Measurements from ENCODE around the gene GPR146. TPM values are rescaled to one million over a fixed set of nuclear protein-coding genes. Genes with fewer than 3 reads are reported as not detected.
A peak's percentile ranks its signal among the peaks of the same experiment; 100 is the strongest.

Gene GPR146, protein sequence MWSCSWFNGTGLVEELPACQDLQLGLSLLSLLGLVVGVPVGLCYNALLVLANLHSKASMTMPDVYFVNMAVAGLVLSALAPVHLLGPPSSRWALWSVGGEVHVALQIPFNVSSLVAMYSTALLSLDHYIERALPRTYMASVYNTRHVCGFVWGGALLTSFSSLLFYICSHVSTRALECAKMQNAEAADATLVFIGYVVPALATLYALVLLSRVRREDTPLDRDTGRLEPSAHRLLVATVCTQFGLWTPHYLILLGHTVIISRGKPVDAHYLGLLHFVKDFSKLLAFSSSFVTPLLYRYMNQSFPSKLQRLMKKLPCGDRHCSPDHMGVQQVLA
- total RNA-seq: 40.0 TPM
- long read RNA-seq, transcript GPR146-203 (2 exons, 1,053 nt): minor isoform, 21 of 171 reads
- long read RNA-seq, transcript GPR146-201 (2 exons, 1,969 nt): major isoform, 109 of 171 reads
- long read RNA-seq, transcript GPR146-205 (2 exons, 534 nt): minor isoform, 9 of 171 reads
- long read RNA-seq, partial matches to known transcripts: 9 of 171 reads
- long read RNA-seq, other reads (novel, unspliced or antisense): 23 of 171 reads

DNA sequence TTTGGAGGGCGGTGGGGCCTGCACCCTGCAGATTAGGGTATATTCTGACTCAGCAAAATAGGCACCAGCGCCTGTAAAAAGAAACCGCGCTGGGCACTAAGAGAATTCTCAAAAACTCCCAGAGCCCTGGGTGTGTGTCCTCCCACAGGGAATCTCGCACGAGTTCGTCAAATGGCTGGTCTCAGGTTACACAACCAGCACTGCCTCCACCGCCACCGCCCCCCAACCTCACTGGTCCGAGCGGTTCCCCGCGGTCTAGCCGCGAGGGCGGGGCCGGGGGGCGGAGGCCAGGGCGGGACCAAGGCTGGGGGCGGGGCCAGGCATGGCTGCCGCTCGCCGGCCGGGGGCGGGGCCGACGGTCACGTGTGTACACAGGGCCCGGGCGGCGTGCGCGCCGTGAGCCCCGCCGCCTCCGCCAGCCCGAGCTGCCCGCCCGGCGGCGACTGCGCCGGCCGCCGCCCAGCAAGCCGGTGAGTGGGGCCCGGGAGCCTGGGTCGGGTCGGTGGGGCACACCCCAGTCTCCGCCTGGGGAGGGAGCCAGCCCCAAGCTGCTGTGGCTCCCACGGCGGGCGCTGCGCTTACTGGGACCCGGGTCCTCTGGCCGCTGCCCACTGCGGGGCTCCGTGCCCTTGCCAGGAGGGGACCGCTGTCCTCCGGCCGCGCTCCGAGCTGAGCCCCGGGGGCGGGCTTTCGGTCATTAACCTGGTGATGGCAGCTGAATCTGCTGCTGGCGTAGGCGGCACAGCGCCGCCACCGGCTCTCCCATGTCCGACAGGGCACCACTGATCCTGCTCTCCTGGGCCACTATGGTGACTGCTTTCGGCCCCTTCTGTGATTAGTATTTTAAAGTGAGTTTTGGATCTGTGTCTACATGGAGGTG is at the start of gene GPR146:
Gene GPR146, plus strand, starts transcription at position 358 of the 880 bp plus-strand sequence. CDS start 12,970 bp downstream, outside the sequence.
- peak; percentile 97 for ATAC-seq
- H3K27ac ChIP-seq: peak within 1 kb of the TSS; percentile 91
- H3K9me3 ChIP-seq: no peaks in the 10 kb centered on the region
- DNase-seq: peak; percentile 99
- peaks cover 71% of the 10 kb centered on the region for H3K4me1 ChIP-seq
- H3K36me3 ChIP-seq: no peaks in the 10 kb centered on the region
- intact Hi-C loops (cut with DNase I): no loop called here
- TF ChIP-seq, protein P1, sequence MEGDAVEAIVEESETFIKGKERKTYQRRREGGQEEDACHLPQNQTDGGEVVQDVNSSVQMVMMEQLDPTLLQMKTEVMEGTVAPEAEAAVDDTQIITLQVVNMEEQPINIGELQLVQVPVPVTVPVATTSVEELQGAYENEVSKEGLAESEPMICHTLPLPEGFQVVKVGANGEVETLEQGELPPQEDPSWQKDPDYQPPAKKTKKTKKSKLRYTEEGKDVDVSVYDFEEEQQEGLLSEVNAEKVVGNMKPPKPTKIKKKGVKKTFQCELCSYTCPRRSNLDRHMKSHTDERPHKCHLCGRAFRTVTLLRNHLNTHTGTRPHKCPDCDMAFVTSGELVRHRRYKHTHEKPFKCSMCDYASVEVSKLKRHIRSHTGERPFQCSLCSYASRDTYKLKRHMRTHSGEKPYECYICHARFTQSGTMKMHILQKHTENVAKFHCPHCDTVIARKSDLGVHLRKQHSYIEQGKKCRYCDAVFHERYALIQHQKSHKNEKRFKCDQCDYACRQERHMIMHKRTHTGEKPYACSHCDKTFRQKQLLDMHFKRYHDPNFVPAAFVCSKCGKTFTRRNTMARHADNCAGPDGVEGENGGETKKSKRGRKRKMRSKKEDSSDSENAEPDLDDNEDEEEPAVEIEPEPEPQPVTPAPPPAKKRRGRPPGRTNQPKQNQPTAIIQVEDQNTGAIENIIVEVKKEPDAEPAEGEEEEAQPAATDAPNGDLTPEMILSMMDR (IDR thresholded peaks at IDR 0.05): peak; percentile 66
- H3K4me3 ChIP-seq: peak within 1 kb of the TSS; percentile 62
- H3K27me3 ChIP-seq: no peaks in the 10 kb centered on the region

DNA sequence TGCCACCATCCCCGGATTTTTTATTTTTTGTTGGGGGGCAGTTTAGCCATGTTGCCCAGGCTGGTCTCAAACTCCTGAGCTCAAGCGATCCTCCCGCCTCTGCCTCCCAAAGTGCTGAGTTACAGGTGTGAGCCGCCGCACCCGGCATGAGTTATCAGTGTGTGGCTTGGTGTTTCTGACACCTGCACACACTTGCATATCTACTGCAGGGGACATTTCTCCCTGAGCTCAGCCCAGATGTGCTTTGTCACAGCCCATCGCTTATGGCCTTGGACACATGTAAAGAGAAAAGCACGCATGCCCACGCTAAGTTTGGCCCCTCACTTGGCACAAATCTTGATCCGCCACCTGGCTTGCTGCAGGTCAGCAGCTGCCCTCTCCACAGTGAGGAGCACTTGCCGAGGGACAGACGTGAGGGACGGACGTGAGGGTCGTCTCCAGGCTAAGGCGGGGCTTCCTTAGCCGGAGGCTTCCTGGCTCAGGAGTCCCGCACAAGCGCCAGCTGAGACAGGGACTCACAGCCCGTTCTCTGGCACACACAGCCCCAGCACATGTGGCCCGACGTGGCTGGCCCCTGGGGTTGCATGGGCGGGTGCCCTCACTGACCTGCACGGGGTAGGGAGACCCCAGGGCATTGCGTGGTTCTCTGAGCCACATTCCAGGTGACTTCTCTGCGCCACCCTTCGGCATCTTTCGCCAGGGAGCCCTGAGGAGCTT is 49.6 kb upstream of the GPR146 start:
- no peak overlapping the region for H3K4me3 ChIP-seq
- no peak overlapping the region for H3K27ac ChIP-seq
- peaks cover 27% of the 10 kb centered on the region for H3K36me3 ChIP-seq
- no peaks in the 10 kb centered on the region for H3K27me3 ChIP-seq
- no peak for ATAC-seq
- no peak for DNase-seq
- TF ChIP-seq, protein P1 (IDR thresholded peaks at IDR 0.05): no peak
- no peaks in the 10 kb centered on the region for H3K4me1 ChIP-seq
- H3K9me3 ChIP-seq: no peaks in the 10 kb centered on the region
- intact Hi-C loops (cut with DNase I): loop anchor here (5.0 kb wide), 1 partner anchor 68 kb away; no protein-coding TSS in a partner anchor

DNA sequence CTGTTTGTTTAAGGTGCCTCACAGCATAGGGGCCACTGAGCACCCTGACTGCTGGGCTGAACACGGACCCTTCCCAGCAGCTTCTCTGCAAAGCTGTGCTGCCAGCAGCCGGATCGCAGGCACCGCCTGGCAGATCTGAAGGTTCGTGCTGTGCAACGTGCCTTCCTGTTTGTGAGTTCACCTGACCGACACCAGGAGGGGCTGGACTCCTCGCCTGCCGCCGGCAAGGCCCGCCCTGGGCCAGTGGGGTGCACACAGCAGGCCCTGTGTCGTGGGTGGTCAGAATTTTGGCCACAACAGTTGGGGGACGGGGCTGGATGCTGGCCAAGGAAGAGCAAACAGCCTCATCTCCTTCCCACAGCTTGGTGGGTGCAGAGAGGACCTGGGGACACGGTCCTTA is 48.8 kb upstream of the GPR146 start:
- peaks cover 30% of the 10 kb centered on the region for H3K36me3 ChIP-seq
- DNase-seq: no peak

DNA sequence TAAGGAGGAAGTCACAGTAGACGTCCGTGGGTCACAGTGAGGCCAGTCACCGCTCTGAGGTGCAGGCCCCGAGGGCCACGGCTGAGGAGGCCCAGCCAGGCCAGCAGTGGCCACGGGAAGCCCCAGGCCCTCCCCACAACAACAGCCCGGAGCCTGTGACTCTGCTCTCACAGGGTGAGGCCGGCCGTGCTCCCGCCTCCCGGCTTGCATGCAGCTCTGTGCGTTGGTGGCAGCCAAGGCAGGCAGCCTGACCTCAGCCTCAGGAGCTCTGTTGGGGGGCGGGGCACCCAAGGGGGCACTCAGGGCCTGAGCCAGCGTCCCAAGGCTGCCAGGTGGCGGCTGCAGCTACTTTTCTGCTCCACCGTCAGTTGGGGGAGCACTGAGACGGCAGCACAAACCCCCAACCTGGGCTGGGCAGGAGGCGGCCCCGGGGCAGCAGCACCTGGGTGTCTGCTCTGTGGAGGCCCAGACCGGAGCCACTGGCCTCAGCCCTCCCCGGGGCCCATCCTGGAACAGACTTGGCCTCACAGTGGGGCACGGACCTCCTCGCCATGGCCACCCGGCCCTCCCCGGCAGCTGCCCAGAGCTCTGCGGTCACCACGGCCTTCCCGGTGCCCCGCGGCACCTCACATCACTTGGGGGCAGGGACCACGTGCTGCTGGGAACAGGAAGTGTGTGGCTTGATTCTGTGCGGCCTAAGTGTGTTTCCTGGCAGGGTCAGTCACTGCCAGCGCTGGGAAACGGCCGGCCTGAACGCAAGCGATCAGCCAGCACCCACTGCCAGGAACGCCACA is 48.1 kb upstream of the GPR146 start:
- DNase-seq: no peak
- no peaks in the 10 kb centered on the region for H3K4me1 ChIP-seq
- H3K4me3 ChIP-seq: no peak overlapping the region
- intact Hi-C loops (cut with DNase I): no loop called here
- no peaks in the 10 kb centered on the region for H3K27me3 ChIP-seq
- H3K9me3 ChIP-seq: no peaks in the 10 kb centered on the region
- H3K36me3 ChIP-seq: peaks cover 30% of the 10 kb centered on the region
- no peak overlapping the region for H3K27ac ChIP-seq
- no peak for ATAC-seq
- TF ChIP-seq, protein P1 (IDR thresholded peaks at IDR 0.05): no peak

More for the DNA sequence above, 48.8 kb upstream of the GPR146 start:
- TF ChIP-seq, protein P1 (IDR thresholded peaks at IDR 0.05): no peak
- no peak for ATAC-seq
- no peaks in the 10 kb centered on the region for H3K4me1 ChIP-seq
- no peaks in the 10 kb centered on the region for H3K27me3 ChIP-seq
- no peaks in the 10 kb centered on the region for H3K9me3 ChIP-seq
- H3K4me3 ChIP-seq: no peak overlapping the region
- intact Hi-C loops (cut with DNase I): no loop called here
- H3K27ac ChIP-seq: no peak overlapping the region
